HEK293 (cell line): Measurements from ENCODE around the gene MTARC1.

ENCODE experiments used
- CTCF ChIP-seq: fragments of 450-650 bp; formaldehyde crosslinking; IDR thresholded peaks from 2 replicates; pipeline ENCODE4 v1.5.1; 2016; ENCODE audit warnings: missing biosample characterization, missing genetic modification characterization
- HIC1 ChIP-seq: fragments of 450-650 bp; formaldehyde crosslinking; IDR thresholded peaks from 2 replicates; pipeline ENCODE4 v1.5.1; 2016; ENCODE audit warnings: missing biosample characterization, missing genetic modification characterization
- PRDM1 ChIP-seq: fragments of 450-650 bp; formaldehyde crosslinking; IDR thresholded peaks from 2 replicates; pipeline ENCODE4; 2016; ENCODE audit warnings: missing biosample characterization, missing genetic modification characterization
- SALL2 ChIP-seq: fragments of 450-650 bp; formaldehyde crosslinking; IDR thresholded peaks from 2 replicates; pipeline ENCODE4 v1.5.0; 2017; ENCODE audit warnings: missing biosample characterization, mild to moderate bottlenecking, missing genetic modification characterization, borderline replicate concordance
- ZBTB26 ChIP-seq: fragments of 450-650 bp; formaldehyde crosslinking; optimal IDR thresholded peaks from 2 replicates; pipeline ENCODE3; 2016; ENCODE audit warnings: missing biosample characterization, mild to moderate bottlenecking, missing genetic modification characterization
- ZNF223 ChIP-seq: fragments of 450-650 bp; formaldehyde crosslinking; IDR thresholded peaks from 2 replicates; pipeline ENCODE4 v1.5.1; 2016; ENCODE audit warnings: missing biosample characterization, missing genetic modification characterization
- ZNF350 ChIP-seq: fragments of 450-650 bp; formaldehyde crosslinking; IDR thresholded peaks from 2 replicates; pipeline ENCODE4 v1.5.0; 2017; ENCODE audit warnings: missing biosample characterization, mild to moderate bottlenecking, missing genetic modification characterization

- TF ChIP-seq CTCF (tag by site-specific recombination) (0 out of 2 replicates have a peak, but pooled peaks have one; percentile 30), SALL2 (tag by site-specific recombination) (no peak), ZBTB26 (tag by site-specific recombination) (no peak), ZNF350 (tag by site-specific recombination) (no peak), HIC1 (tag by site-specific recombination) (no peak), ZNF223 (tag by site-specific recombination) (no peak), PRDM1 (tag by site-specific recombination) (no peak)
Measured at GRCh38 chr1:220775240-220775853, 11.4 kb upstream of the MTARC1 start.
